Measurements from ENCODE around the gene ABI3BP. TPM values are rescaled to one million over a fixed set of nuclear protein-coding genes. Genes with fewer than 3 reads are reported as not detected.

The ABI3BP gene
- total RNA-seq, 1 experiment from 2014 or later, result 0.15 TPM

- no peaks in the 10 kb centered on the region for H4K20me1 ChIP-seq (ENCODE audit: insufficient read depth)
- H3K9ac ChIP-seq (ENCODE audit: low read length), result no peak overlapping the region
- ChIA-PET CTCF (no interaction called here), RAD21 (ENCODE audit: low non-redundant PET in 1 of 2, low total read pairs in 2 of 2, uncharacterized antibody in 2 of 2, unreplicated experiment in 2 of 2) (no interaction called here), POLR2A (no interaction called here)
- H3K27me3 ChIP-seq (ENCODE audit: insufficient read depth, low read length), result no peaks in the 10 kb centered on the region
- intact Hi-C loops (cut with micrococcal nuclease), result no loop called here
- no peak overlapping the region for H3K4me2 ChIP-seq (ENCODE audit: low read length)
- no peak for TF ChIP-seq POLR2A (IDR thresholded peaks at IDR 0.05; ENCODE audit: borderline replicate concordance, extremely low read depth, insufficient read depth, insufficient read length)
- no peak for TF ChIP-seq SP1 (IDR thresholded peaks at IDR 0.05; ENCODE audit: low read depth)
- no peak for TF ChIP-seq CEBPB (IDR thresholded peaks at IDR 0.05; ENCODE audit: low read depth)
- no peak for TF ChIP-seq ZFX (IDR thresholded peaks at IDR 0.05)
- TF ChIP-seq YY1 (IDR thresholded peaks at IDR 0.05; ENCODE audit: extremely low read depth, insufficient replicate concordance, low read depth, low read length), result no peak
- no peak for TF ChIP-seq RAD21 (IDR thresholded peaks at IDR 0.05; ENCODE audit: low read depth)
- no peak for TF ChIP-seq ZBTB33 (IDR thresholded peaks at IDR 0.05; ENCODE audit: extremely low read depth, insufficient replicate concordance, low read length)
- TF ChIP-seq, protein P1, sequence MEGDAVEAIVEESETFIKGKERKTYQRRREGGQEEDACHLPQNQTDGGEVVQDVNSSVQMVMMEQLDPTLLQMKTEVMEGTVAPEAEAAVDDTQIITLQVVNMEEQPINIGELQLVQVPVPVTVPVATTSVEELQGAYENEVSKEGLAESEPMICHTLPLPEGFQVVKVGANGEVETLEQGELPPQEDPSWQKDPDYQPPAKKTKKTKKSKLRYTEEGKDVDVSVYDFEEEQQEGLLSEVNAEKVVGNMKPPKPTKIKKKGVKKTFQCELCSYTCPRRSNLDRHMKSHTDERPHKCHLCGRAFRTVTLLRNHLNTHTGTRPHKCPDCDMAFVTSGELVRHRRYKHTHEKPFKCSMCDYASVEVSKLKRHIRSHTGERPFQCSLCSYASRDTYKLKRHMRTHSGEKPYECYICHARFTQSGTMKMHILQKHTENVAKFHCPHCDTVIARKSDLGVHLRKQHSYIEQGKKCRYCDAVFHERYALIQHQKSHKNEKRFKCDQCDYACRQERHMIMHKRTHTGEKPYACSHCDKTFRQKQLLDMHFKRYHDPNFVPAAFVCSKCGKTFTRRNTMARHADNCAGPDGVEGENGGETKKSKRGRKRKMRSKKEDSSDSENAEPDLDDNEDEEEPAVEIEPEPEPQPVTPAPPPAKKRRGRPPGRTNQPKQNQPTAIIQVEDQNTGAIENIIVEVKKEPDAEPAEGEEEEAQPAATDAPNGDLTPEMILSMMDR (IDR thresholded peaks at IDR 0.05 in 2 of 3, conservative IDR thresholded peaks at IDR 0.05 in 1 of 3; ENCODE audit: borderline replicate concordance in 1 of 3, insufficient read depth in 1 of 3, low read depth in 2 of 3, low read length in 2 of 3), result no peak
- no peak for TF ChIP-seq EZH2 (IDR thresholded peaks at IDR 0.05)
- TF ChIP-seq REST (IDR thresholded peaks at IDR 0.05; ENCODE audit: low read depth), result no peak
- TF ChIP-seq POLR2AphosphoS5 (IDR thresholded peaks at IDR 0.05; ENCODE audit: low read depth, low read length), result no peak
- TF ChIP-seq ZNF274 (IDR thresholded peaks at IDR 0.05; ENCODE audit: low read depth, low read length), result no peak
- TF ChIP-seq EZH2phosphoT487 (IDR thresholded peaks at IDR 0.05; ENCODE audit: borderline replicate concordance), result no peak
- H3K4me1 ChIP-seq (ENCODE audit: control insufficient read depth in 1 of 2, insufficient read depth in 2 of 2, low read length in 2 of 2), result no peaks in the 10 kb centered on the region
- DNase-seq (ENCODE audit: low read depth, low spot score) (no peak), ATAC-seq (no peak)
- H3K36me3 ChIP-seq (ENCODE audit: control insufficient read depth in 1 of 2, insufficient read depth in 2 of 2, low read length in 2 of 2), result no peaks in the 10 kb centered on the region
- no peaks in the 10 kb centered on the region for H3K79me2 ChIP-seq (ENCODE audit: insufficient read depth, low read length)
- H3K9me2 ChIP-seq (ENCODE audit: insufficient read depth), result no peaks in the 10 kb centered on the region
- no peak overlapping the region for H3K4me3 ChIP-seq (replicated peaks in 1 of 2; ENCODE audit: low read depth in 1 of 2, low read length in 2 of 2)
- H2AFZ ChIP-seq (ENCODE audit: low read depth, low read length, poor library complexity, severe bottlenecking), result no peak overlapping the region
- H3K27ac ChIP-seq (ENCODE audit: low read depth, low read length), result no peak overlapping the region
- no peaks in the 10 kb centered on the region for H3K9me3 ChIP-seq (ENCODE audit: control insufficient read depth in 1 of 2, insufficient read depth in 1 of 2, low read depth in 1 of 2, low read length in 2 of 2)
- no TSS peak for BruUV-seq (replicated peaks)
These were observed 159.7 kb downstream of the ABI3BP start for GRCh38 chr3:100833483-100833882.
